K562 (cell line): ENCODE results near the gene MTARC2. TPM values are rescaled to one million over a fixed set of nuclear protein-coding genes. Genes with fewer than 3 reads are reported as not detected.
A peak's percentile ranks its signal among the peaks of the same experiment; 100 is the strongest.

ENCODE experiments used
- BHLHE40 ChIP-seq: IDR thresholded peaks from 2 replicates; pipeline ENCODE4 v1.6.1; 2011; ENCODE audit warnings: low read length, improper control_type of control experiment
- BRF2 ChIP-seq: IDR thresholded peaks from 3 replicates; pipeline ENCODE4 v1.6.1; 2011; ENCODE audit warnings: borderline replicate concordance, mild to moderate bottlenecking; ENCODE audit not compliant: insufficient read length, insufficient read depth
- CTBP1 ChIP-seq: fragments of 450-650 bp; IDR thresholded peaks from 2 replicates; pipeline ENCODE4 v1.6.1; 2016; ENCODE audit warnings: borderline replicate concordance
- EP300 ChIP-seq: IDR thresholded peaks from 2 replicates; pipeline ENCODE4 v1.6.1; 2012; ENCODE audit warnings: low read length, improper control_type of control experiment
- FOXJ3 ChIP-seq: sonication (generic); formaldehyde crosslinking; IDR thresholded peaks from 2 replicates; pipeline ENCODE4 v1.4.0; 2020; ENCODE audit warnings: mild to moderate bottlenecking, missing genetic modification reagents
- MCM3 ChIP-seq: fragments of 450-650 bp; IDR thresholded peaks from 2 replicates; pipeline ENCODE4 v1.6.1; 2016
- MYC ChIP-seq, 2 experiments: fragments of 250-450 bp in 1 of 2; sonication (Bioruptor Pico) in 1 of 2; IDR thresholded peaks; 2 replicates each; pipeline versions ENCODE4 v1.5.1 to v1.6.1; 2012 to 2021; ENCODE audit warnings: low read depth in 2 of 2, borderline replicate concordance in 1 of 2, improper control_type of control experiment in 1 of 2, low read length in 1 of 2, mild to moderate bottlenecking in 1 of 2, moderate library complexity in 1 of 2
- PPARD ChIP-seq: fragments of 250-450 bp; sonication (Bioruptor Pico); IDR thresholded peaks from 2 replicates; pipeline ENCODE4 v1.8.0; 2022; ENCODE audit warnings: inconsistent platforms, mild to moderate bottlenecking, moderate library complexity
- RAD21 ChIP-seq, 2 experiments: fragments of 250-450 bp in 1 of 2; fragments of 450-650 bp in 1 of 2; sonication (Bioruptor Pico) in 1 of 2; formaldehyde crosslinking in 1 of 2; IDR thresholded peaks in 1 of 2; conservative IDR thresholded peaks in 1 of 2; 2 replicates each; pipeline versions ENCODE4 v1.4.0 to v1.8.0; 2020 to 2022; ENCODE audit warnings: mild to moderate bottlenecking in 2 of 2, moderate library complexity in 1 of 2
- RBM25 ChIP-seq: fragments of 200-400 bp; formaldehyde crosslinking; IDR thresholded peaks from 2 replicates; pipeline ENCODE4 v1.6.1; 2018; ENCODE audit warnings: low read length, low read depth, moderate library complexity; ENCODE audit not compliant: severe bottlenecking
- TEAD1 ChIP-seq, 2 experiments: fragments of 450-650 bp in 1 of 2; sonication (generic) in 1 of 2; formaldehyde crosslinking; IDR thresholded peaks; 2 replicates each; pipeline versions ENCODE4 v1.4.0 to v1.8.0; 2020 to 2022; ENCODE audit warnings: mild to moderate bottlenecking in 2 of 2, missing genetic modification reagents in 1 of 2
- TEAD4 ChIP-seq, 2 experiments: sonication (generic) in 1 of 2; formaldehyde crosslinking in 1 of 2; IDR thresholded peaks; 2 replicates each; pipeline versions ENCODE4 v1.6.1 to v1.8.0; 2012 to 2022; ENCODE audit warnings: borderline replicate concordance in 1 of 2, inconsistent platforms in 1 of 2, low read length in 1 of 2, mild to moderate bottlenecking in 1 of 2, missing genetic modification reagents in 1 of 2
- THAP7 ChIP-seq: fragments of 250-450 bp; sonication (Bioruptor Pico); IDR thresholded peaks from 2 replicates; pipeline ENCODE4 v1.5.0; 2021
- YBX1 ChIP-seq: fragments of 450-650 bp; IDR thresholded peaks from 2 replicates; pipeline ENCODE4 v1.7.1; 2016; ENCODE audit warnings: mild to moderate bottlenecking
- ZBTB1 ChIP-seq: sonication (generic); formaldehyde crosslinking; IDR thresholded peaks from 2 replicates; pipeline ENCODE4 v1.8.1; 2023; ENCODE audit warnings: missing genetic modification reagents, low read depth, mild to moderate bottlenecking, borderline replicate concordance
- ZC3H11A ChIP-seq: IDR thresholded peaks from 2 replicates; pipeline ENCODE4 v1.6.1; 2012; ENCODE audit warnings: low read depth, low read length, improper control_type of control experiment
- polyA plus RNA-seq, 8 experiments: library from polyadenylated mRNA; depleted of rRNA in 4 of 8; stranded (reverse) in 5 of 8; unstranded in 3 of 8; fragments of >200 nt; fragmentation: Nextera tagmentation in 2 of 8; fragmentation: Illumina TruSeq in 1 of 8; extraction: Ambion mirVana in 2 of 8; extraction: Trizol in 1 of 8; gene quantifications; 2 replicates each; pipeline versions ENCODE4 v1.2.1 to v1.2.3, GENCODE V29; 2011 to 2014; ENCODE audit warnings: inconsistent platforms in 1 of 8, missing spikeins in 1 of 8
- total RNA-seq, 7 experiments: library from RNA; depleted of rRNA in 6 of 7; stranded (reverse); fragments of >200 nt in 6 of 7; fragmentation: Illumina TruSeq in 2 of 7; extraction: Trizol in 2 of 7; gene quantifications; 2 replicates each; pipeline versions ENCODE4 v1.2.1 to v1.2.3, GENCODE V29; 2011 to 2021; ENCODE audit warnings: low replicate concordance in 1 of 7
- TF ChIP-seq, protein P1 (sequence below): sonication (generic); formaldehyde crosslinking; IDR thresholded peaks from 2 replicates; pipeline ENCODE4 v1.8.1; 2023; ENCODE audit warnings: missing genetic modification reagents, mild to moderate bottlenecking, borderline replicate concordance
- TF ChIP-seq, protein P2 (sequence below), 3 experiments: IDR thresholded peaks in 2 of 3; conservative IDR thresholded peaks in 1 of 3; 2 replicates each; pipeline ENCODE4 v1.5.1; 2011 to 2012; ENCODE audit warnings: low read length in 3 of 3, mild to moderate bottlenecking in 3 of 3, control low read depth in 2 of 3, improper control_type of control experiment in 1 of 3, inconsistent platforms in 1 of 3, low read depth in 1 of 3, mixed read lengths in 1 of 3, moderate library complexity in 1 of 3; ENCODE audit not compliant: insufficient read depth in 2 of 3

The MTARC2 gene
- total and polyA plus RNA-seq, 9 of the 15 experiments (the other 6 are each of a cell fraction or from before 2014, with no cell fraction given): 0.03 to 0.35 TPM; not detected in 7

GRCh38 chr1:220776720-220777326, 28.7 kb downstream of the MTARC2 start (continued):
- no peak for TF ChIP-seq BRF2
- no peak for TF ChIP-seq TEAD4 (IDR thresholded peaks at IDR 0.05; ENCODE audit: low read length)
- no peak for TF ChIP-seq TEAD4 (CRISPR knock-in tag; IDR thresholded peaks at IDR 0.05; ENCODE audit: borderline replicate concordance)
- no peak for TF ChIP-seq THAP7 (CRISPR knock-in tag)
- 0 out of 2 replicates have a peak, but pooled peaks have one; percentile 30 for TF ChIP-seq CTBP1
- TF ChIP-seq MCM3: no peak
- no peak for TF ChIP-seq FOXJ3 (CRISPR knock-in tag)
- no peak for TF ChIP-seq YBX1
- TF ChIP-seq, protein P1, sequence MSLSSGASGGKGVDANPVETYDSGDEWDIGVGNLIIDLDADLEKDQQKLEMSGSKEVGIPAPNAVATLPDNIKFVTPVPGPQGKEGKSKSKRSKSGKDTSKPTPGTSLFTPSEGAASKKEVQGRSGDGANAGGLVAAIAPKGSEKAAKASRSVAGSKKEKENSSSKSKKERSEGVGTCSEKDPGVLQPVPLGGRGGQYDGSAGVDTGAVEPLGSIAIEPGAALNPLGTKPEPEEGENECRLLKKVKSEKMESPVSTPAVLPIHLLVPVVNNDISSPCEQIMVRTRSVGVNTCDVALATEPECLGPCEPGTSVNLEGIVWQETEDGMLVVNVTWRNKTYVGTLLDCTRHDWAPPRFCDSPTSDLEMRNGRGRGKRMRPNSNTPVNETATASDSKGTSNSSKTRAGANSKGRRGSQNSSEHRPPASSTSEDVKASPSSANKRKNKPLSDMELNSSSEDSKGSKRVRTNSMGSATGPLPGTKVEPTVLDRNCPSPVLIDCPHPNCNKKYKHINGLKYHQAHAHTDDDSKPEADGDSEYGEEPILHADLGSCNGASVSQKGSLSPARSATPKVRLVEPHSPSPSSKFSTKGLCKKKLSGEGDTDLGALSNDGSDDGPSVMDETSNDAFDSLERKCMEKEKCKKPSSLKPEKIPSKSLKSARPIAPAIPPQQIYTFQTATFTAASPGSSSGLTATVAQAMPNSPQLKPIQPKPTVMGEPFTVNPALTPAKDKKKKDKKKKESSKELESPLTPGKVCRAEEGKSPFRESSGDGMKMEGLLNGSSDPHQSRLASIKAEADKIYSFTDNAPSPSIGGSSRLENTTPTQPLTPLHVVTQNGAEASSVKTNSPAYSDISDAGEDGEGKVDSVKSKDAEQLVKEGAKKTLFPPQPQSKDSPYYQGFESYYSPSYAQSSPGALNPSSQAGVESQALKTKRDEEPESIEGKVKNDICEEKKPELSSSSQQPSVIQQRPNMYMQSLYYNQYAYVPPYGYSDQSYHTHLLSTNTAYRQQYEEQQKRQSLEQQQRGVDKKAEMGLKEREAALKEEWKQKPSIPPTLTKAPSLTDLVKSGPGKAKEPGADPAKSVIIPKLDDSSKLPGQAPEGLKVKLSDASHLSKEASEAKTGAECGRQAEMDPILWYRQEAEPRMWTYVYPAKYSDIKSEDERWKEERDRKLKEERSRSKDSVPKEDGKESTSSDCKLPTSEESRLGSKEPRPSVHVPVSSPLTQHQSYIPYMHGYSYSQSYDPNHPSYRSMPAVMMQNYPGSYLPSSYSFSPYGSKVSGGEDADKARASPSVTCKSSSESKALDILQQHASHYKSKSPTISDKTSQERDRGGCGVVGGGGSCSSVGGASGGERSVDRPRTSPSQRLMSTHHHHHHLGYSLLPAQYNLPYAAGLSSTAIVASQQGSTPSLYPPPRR (CRISPR knock-in tag): no peak
- TF ChIP-seq RBM25: no peak
- TF ChIP-seq EP300: no peak
- TF ChIP-seq, protein P2, sequence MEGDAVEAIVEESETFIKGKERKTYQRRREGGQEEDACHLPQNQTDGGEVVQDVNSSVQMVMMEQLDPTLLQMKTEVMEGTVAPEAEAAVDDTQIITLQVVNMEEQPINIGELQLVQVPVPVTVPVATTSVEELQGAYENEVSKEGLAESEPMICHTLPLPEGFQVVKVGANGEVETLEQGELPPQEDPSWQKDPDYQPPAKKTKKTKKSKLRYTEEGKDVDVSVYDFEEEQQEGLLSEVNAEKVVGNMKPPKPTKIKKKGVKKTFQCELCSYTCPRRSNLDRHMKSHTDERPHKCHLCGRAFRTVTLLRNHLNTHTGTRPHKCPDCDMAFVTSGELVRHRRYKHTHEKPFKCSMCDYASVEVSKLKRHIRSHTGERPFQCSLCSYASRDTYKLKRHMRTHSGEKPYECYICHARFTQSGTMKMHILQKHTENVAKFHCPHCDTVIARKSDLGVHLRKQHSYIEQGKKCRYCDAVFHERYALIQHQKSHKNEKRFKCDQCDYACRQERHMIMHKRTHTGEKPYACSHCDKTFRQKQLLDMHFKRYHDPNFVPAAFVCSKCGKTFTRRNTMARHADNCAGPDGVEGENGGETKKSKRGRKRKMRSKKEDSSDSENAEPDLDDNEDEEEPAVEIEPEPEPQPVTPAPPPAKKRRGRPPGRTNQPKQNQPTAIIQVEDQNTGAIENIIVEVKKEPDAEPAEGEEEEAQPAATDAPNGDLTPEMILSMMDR (IDR thresholded peaks at IDR 0.05 in 2 of 3, conservative IDR thresholded peaks at IDR 0.05 in 1 of 3; ENCODE audit: insufficient read depth in 2 of 3, low read depth in 1 of 3, low read length in 3 of 3): peak; percentile 88 to 97 (median 91)
- TF ChIP-seq ZBTB1 (CRISPR knock-in tag): no peak
- 0 out of 2 replicates have a peak, but pooled peaks have one; percentile 20 for TF ChIP-seq MYC (IDR thresholded peaks at IDR 0.05; ENCODE audit: low read depth, low read length)
- no peak for TF ChIP-seq MYC (CRISPR knock-in tag; IDR thresholded peaks at IDR 0.05; ENCODE audit: borderline replicate concordance, low read depth)
- TF ChIP-seq RAD21 (CRISPR knock-in tag; conservative IDR thresholded peaks at IDR 0.05 in 1 of 2, IDR thresholded peaks at IDR 0.05 in 1 of 2): peak; percentile 93 to 95
- 0 out of 2 replicates have a peak, but pooled peaks have one; percentile 20 for TF ChIP-seq BHLHE40
- no peak for TF ChIP-seq ZC3H11A
- no peak for TF ChIP-seq PPARD (CRISPR knock-in tag)
- TF ChIP-seq TEAD1 (CRISPR knock-in tag; IDR thresholded peaks at IDR 0.05): 0 out of 4 replicates have a peak, but pooled peaks of 1 of the 2 experiments have one; percentile 30
